K562 (cell line): Measurements from ENCODE around the gene APCDD1. TPM values are rescaled to one million over a fixed set of nuclear protein-coding genes. Genes with fewer than 3 reads are reported as not detected.

ENCODE experiments used
- BCL6 ChIP-seq: fragments of 250-450 bp; sonication (Bioruptor Pico); IDR thresholded peaks from 2 replicates; pipeline ENCODE4 v1.4.0; 2020
- EZH2 ChIP-seq: IDR thresholded peaks from 2 replicates; pipeline ENCODE4 v1.6.1; 2012; ENCODE audit warnings: low read depth, mild to moderate bottlenecking, inconsistent platforms, low read length, borderline replicate concordance
- ILK ChIP-seq: fragments of 450-650 bp; IDR thresholded peaks from 2 replicates; pipeline ENCODE4 v1.6.1; 2016; ENCODE audit warnings: missing genetic modification characterization, low read depth, mild to moderate bottlenecking, missing compliant biosample characterization, moderate library complexity, borderline replicate concordance
- KDM5B ChIP-seq: fragments of 200-600 bp; sonication (generic); IDR thresholded peaks from 2 replicates; pipeline ENCODE4 v1.6.1; 2012; ENCODE audit warnings: low read depth, mild to moderate bottlenecking, moderate library complexity, low read length, control low read depth, inconsistent platforms; ENCODE audit not compliant: insufficient replicate concordance
- MTA1 ChIP-seq: fragments of 450-650 bp; IDR thresholded peaks from 2 replicates; pipeline ENCODE4 v1.6.1; 2017; ENCODE audit warnings: borderline replicate concordance
- NCOA6 ChIP-seq: fragments of 450-650 bp; IDR thresholded peaks from 2 replicates; pipeline ENCODE4 v1.6.1; 2017; ENCODE audit warnings: mild to moderate bottlenecking
- SOX6 ChIP-seq: fragments of 450-650 bp; IDR thresholded peaks from 2 replicates; pipeline ENCODE4 v1.6.1; 2014; ENCODE audit warnings: mild to moderate bottlenecking
- THRAP3 ChIP-seq: fragments of 450-650 bp; IDR thresholded peaks from 2 replicates; pipeline ENCODE4 v1.6.1; 2016; ENCODE audit warnings: mild to moderate bottlenecking, inconsistent platforms, borderline replicate concordance
- THRB ChIP-seq: fragments of 450-650 bp; formaldehyde crosslinking; conservative IDR thresholded peaks from 2 replicates; pipeline ENCODE4 v1.4.0; 2022; ENCODE audit warnings: mild to moderate bottlenecking, missing genetic modification characterization
- ZHX1 ChIP-seq: fragments of 150-350 bp; conservative IDR thresholded peaks from 2 replicates; pipeline ENCODE4 v1.6.1; 2014; ENCODE audit warnings: low read length
- ZNF23 ChIP-seq: fragments of 250-450 bp; sonication (Bioruptor Pico); IDR thresholded peaks from 2 replicates; pipeline ENCODE4 v1.4.0; 2020; ENCODE audit warnings: mild to moderate bottlenecking
- ZNF408 ChIP-seq: fragments of 250-450 bp; sonication (Bioruptor Pico); IDR thresholded peaks from 2 replicates; pipeline ENCODE4 v1.4.0; 2020; ENCODE audit warnings: low read depth, mild to moderate bottlenecking, moderate library complexity
- ZNF444 ChIP-seq: fragments of 250-450 bp; sonication (Bioruptor Pico); IDR thresholded peaks from 2 replicates; pipeline ENCODE4 v1.4.0; 2020; ENCODE audit warnings: mild to moderate bottlenecking, moderate library complexity
- ZNF512 ChIP-seq: IDR thresholded peaks from 2 replicates; pipeline ENCODE4 v1.6.1; 2016; ENCODE audit warnings: missing genetic modification characterization, missing compliant biosample characterization
- ZNF717 ChIP-seq: fragments of 250-450 bp; sonication (Bioruptor Pico); IDR thresholded peaks from 2 replicates; pipeline ENCODE4 v1.5.0; 2021
- polyA plus RNA-seq, 8 experiments: library from polyadenylated mRNA; depleted of rRNA in 4 of 8; stranded (reverse) in 5 of 8; unstranded in 3 of 8; fragments of >200 nt; fragmentation: Nextera tagmentation in 2 of 8; fragmentation: Illumina TruSeq in 1 of 8; extraction: Ambion mirVana in 2 of 8; extraction: Trizol in 1 of 8; gene quantifications; 2 replicates each; pipeline versions ENCODE4 v1.2.1 to v1.2.3, GENCODE V29; 2011 to 2014; ENCODE audit warnings: inconsistent platforms in 1 of 8, missing spikeins in 1 of 8
- total RNA-seq, 7 experiments: library from RNA; depleted of rRNA in 6 of 7; stranded (reverse); fragments of >200 nt in 6 of 7; fragmentation: Illumina TruSeq in 2 of 7; extraction: Trizol in 2 of 7; gene quantifications; 2 replicates each; pipeline versions ENCODE4 v1.2.1 to v1.2.3, GENCODE V29; 2011 to 2021; ENCODE audit warnings: low replicate concordance in 1 of 7
- TF ChIP-seq, protein P1 (sequence below): fragments of 250-450 bp; sonication (Bioruptor Pico); IDR thresholded peaks from 2 replicates; pipeline ENCODE4 v1.4.0; 2020; ENCODE audit warnings: mild to moderate bottlenecking, moderate library complexity
- TF ChIP-seq, protein P2 (sequence below): fragments of 450-650 bp; formaldehyde crosslinking; IDR thresholded peaks from 2 replicates; pipeline ENCODE4 v1.4.0; 2020; ENCODE audit warnings: mild to moderate bottlenecking, moderate library complexity

Gene APCDD1
- total and polyA plus RNA-seq, 9 of the 15 experiments (the other 6 are each of a cell fraction or from before 2014, with no cell fraction given), result 0.07 TPM; not detected in 8

- TF ChIP-seq ZNF512 (tag) (no peak), NCOA6 (no peak), ZNF23 (CRISPR knock-in tag) (0 out of 2 replicates have a peak, but pooled peaks have one; percentile 33), SOX6 (no peak), ZNF408 (CRISPR knock-in tag) (no peak), EZH2 (no peak), MTA1 (no peak), ZHX1 (no peak), THRAP3 (peak; percentile 21; the same call in 1 of the 2 replicates), THRB (CRISPR knock-in tag) (no peak), BCL6 (CRISPR knock-in tag) (peak; percentile 46; the same call in 1 of the 2 replicates), ILK (tag) (no peak), KDM5B (no peak), ZNF444 (CRISPR knock-in tag) (no peak), ZNF717 (peak; percentile 19; the same call in 1 of the 2 replicates)
- TF ChIP-seq, protein P1, sequence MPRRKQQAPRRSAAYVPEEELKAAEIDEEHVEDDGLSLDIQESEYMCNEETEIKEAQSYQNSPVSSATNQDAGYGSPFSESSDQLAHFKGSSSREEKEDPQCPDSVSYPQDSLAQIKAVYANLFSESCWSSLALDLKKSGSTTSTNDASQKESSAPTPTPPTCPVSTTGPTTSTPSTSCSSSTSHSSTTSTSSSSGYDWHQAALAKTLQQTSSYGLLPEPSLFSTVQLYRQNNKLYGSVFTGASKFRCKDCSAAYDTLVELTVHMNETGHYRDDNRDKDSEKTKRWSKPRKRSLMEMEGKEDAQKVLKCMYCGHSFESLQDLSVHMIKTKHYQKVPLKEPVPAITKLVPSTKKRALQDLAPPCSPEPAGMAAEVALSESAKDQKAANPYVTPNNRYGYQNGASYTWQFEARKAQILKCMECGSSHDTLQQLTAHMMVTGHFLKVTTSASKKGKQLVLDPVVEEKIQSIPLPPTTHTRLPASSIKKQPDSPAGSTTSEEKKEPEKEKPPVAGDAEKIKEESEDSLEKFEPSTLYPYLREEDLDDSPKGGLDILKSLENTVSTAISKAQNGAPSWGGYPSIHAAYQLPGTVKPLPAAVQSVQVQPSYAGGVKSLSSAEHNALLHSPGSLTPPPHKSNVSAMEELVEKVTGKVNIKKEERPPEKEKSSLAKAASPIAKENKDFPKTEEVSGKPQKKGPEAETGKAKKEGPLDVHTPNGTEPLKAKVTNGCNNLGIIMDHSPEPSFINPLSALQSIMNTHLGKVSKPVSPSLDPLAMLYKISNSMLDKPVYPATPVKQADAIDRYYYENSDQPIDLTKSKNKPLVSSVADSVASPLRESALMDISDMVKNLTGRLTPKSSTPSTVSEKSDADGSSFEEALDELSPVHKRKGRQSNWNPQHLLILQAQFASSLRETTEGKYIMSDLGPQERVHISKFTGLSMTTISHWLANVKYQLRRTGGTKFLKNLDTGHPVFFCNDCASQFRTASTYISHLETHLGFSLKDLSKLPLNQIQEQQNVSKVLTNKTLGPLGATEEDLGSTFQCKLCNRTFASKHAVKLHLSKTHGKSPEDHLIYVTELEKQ (CRISPR knock-in tag), result 0 out of 2 replicates have a peak, but pooled peaks have one; percentile 26
- TF ChIP-seq, protein P2, sequence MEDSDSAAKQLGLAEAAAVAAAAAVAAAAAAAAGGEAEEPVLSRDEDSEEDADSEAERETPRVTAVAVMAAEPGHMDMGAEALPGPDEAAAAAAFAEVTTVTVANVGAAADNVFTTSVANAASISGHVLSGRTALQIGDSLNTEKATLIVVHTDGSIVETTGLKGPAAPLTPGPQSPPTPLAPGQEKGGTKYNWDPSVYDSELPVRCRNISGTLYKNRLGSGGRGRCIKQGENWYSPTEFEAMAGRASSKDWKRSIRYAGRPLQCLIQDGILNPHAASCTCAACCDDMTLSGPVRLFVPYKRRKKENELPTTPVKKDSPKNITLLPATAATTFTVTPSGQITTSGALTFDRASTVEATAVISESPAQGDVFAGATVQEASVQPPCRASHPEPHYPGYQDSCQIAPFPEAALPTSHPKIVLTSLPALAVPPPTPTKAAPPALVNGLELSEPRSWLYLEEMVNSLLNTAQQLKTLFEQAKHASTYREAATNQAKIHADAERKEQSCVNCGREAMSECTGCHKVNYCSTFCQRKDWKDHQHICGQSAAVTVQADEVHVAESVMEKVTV, result 0 out of 2 replicates have a peak, but pooled peaks have one; percentile 18
Observed at GRCh38 chr18:10525371-10525691, 70.9 kb downstream of the APCDD1 start (continued).
